ENCODE data around the gene HBS1L.

HBS1L gene

DNA sequence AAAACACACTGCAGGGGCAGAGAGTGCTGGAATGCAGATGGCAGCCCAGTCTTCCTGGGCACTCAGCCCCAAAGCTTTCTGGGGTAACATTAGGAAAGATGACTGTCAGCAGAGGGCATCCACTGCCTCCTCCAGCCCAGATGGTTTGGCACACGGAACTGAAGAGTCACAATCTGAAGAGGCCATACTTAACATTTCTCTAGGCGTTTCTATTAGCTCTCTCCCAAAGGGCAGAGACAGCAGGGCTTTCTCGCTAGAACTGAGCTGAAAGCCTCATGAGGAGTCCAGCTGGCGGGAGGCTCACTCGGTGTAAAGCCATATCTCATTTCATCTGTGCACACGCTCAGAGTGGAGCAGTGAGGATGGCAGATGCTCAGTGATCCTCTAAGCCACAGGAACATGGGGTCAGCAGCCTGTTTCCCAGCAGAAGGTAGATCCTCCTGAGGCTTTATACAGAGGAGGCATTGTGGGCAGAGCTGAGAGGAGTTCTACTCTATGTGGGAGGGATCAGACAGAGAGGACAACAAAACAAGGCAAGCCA lies 132.8 kb downstream of the HBS1L start:
- no peaks in the 10 kb centered on the region for H3K79me2 ChIP-seq (ENCODE audit: control insufficient read depth, low read length)
- H3K4me1 ChIP-seq (ENCODE audit: control insufficient read depth, low read length), result no peaks in the 10 kb centered on the region
- H3K9me2 ChIP-seq (replicated peaks; ENCODE audit: control insufficient read depth, low read length), result no peaks in the 10 kb centered on the region
- no peak overlapping the region for H3K27ac ChIP-seq (ENCODE audit: low read depth, low read length)
- 0 out of 2 replicates have a peak, but pooled peaks cover 3% of the 10 kb centered on the region for H3K27me3 ChIP-seq (ENCODE audit: control insufficient read depth, low read length)
- TF ChIP-seq, protein P1, sequence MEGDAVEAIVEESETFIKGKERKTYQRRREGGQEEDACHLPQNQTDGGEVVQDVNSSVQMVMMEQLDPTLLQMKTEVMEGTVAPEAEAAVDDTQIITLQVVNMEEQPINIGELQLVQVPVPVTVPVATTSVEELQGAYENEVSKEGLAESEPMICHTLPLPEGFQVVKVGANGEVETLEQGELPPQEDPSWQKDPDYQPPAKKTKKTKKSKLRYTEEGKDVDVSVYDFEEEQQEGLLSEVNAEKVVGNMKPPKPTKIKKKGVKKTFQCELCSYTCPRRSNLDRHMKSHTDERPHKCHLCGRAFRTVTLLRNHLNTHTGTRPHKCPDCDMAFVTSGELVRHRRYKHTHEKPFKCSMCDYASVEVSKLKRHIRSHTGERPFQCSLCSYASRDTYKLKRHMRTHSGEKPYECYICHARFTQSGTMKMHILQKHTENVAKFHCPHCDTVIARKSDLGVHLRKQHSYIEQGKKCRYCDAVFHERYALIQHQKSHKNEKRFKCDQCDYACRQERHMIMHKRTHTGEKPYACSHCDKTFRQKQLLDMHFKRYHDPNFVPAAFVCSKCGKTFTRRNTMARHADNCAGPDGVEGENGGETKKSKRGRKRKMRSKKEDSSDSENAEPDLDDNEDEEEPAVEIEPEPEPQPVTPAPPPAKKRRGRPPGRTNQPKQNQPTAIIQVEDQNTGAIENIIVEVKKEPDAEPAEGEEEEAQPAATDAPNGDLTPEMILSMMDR (IDR thresholded peaks at IDR 0.05; ENCODE audit: low read depth, low read length, poor library complexity, severe bottlenecking), result no peak
- no peak for TF ChIP-seq EZH2phosphoT487 (IDR thresholded peaks at IDR 0.05; ENCODE audit: borderline replicate concordance, low read length)
- H3K4me2 ChIP-seq (ENCODE audit: low read length), result no peak overlapping the region
- H3K4me3 ChIP-seq (ENCODE audit: low read length), result no peak overlapping the region
- H3K9me3 ChIP-seq (ENCODE audit: control insufficient read depth, insufficient read depth, low read length), result no peaks in the 10 kb centered on the region
- no peaks in the 10 kb centered on the region for H4K20me1 ChIP-seq (ENCODE audit: control insufficient read depth, insufficient read depth, low read depth, low read length)
- H3F3A ChIP-seq (ENCODE audit: control insufficient read depth, insufficient read depth), result no peaks in the 10 kb centered on the region
- no peaks in the 10 kb centered on the region for H3K36me3 ChIP-seq (ENCODE audit: control insufficient read depth, low read length)

DNA sequence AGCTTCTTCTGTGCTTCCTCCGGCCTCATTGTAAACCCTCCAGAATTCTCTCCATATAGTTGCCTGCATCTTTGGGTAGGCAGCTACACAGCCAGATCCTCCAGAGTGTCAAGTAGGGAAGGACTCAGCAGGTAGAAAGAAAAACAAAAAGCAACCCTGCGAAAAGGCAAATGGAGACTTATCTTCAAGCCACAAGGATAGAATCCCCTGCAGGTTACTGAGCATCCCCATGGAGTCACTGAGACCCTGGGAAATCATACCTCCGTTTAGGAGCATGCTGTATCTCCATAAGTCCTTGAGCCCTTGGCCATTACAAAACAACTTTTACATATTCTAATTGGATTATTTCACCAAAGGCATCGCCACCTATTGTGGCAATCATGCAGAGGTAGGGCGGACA lies 133.3 kb downstream of the HBS1L start:
- no peaks in the 10 kb centered on the region for H3F3A ChIP-seq (ENCODE audit: control insufficient read depth, insufficient read depth)
- no peaks in the 10 kb centered on the region for H4K20me1 ChIP-seq (ENCODE audit: control insufficient read depth, insufficient read depth, low read depth, low read length)
- 0 out of 2 replicates have a peak, but pooled peaks cover 3% of the 10 kb centered on the region for H3K27me3 ChIP-seq (ENCODE audit: control insufficient read depth, low read length)
- no peaks in the 10 kb centered on the region for H3K36me3 ChIP-seq (ENCODE audit: control insufficient read depth, low read length)
- H3K4me1 ChIP-seq (ENCODE audit: control insufficient read depth, low read length), result no peaks in the 10 kb centered on the region
- TF ChIP-seq, protein P1 (IDR thresholded peaks at IDR 0.05; ENCODE audit: low read depth, low read length, poor library complexity, severe bottlenecking), result no peak
- TF ChIP-seq EZH2phosphoT487 (IDR thresholded peaks at IDR 0.05; ENCODE audit: borderline replicate concordance, low read length), result no peak
- H3K4me3 ChIP-seq (ENCODE audit: low read length), result no peak overlapping the region
- no peak overlapping the region for H3K27ac ChIP-seq (ENCODE audit: low read depth, low read length)
- no peaks in the 10 kb centered on the region for H3K9me3 ChIP-seq (ENCODE audit: control insufficient read depth, insufficient read depth, low read length)
- no peaks in the 10 kb centered on the region for H3K9me2 ChIP-seq (replicated peaks; ENCODE audit: control insufficient read depth, low read length)
- no peak overlapping the region for H3K4me2 ChIP-seq (ENCODE audit: low read length)
- H3K79me2 ChIP-seq (ENCODE audit: control insufficient read depth, low read length), result no peaks in the 10 kb centered on the region

DNA sequence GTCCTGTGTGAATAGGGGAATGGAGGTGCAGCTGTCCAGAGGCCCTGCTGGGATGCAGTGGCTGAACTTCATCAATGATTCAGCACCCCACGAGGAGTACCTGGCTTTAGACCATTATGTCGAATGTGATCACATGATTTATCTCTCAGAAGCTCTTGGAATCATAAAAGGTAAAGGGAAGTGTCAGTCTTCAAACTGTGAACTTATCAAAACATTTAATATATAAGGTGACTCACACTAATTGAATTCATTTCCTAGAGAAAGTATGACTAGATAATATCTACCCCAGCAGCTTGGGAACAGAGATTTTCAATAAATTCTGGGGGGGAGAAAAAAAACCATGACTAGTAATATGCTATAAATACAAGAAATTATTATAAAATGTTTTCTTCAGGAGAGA lies 134.2 kb downstream of the HBS1L start:
- Histone ChIP-seq H3F3A (ENCODE audit: control insufficient read depth, insufficient read depth) (no peaks in the 10 kb centered on the region), H3K27ac (ENCODE audit: low read depth, low read length) (no peak overlapping the region), H3K36me3 (ENCODE audit: control insufficient read depth, low read length) (no peaks in the 10 kb centered on the region), H3K4me1 (ENCODE audit: control insufficient read depth, low read length) (no peaks in the 10 kb centered on the region), H3K79me2 (ENCODE audit: control insufficient read depth, low read length) (no peaks in the 10 kb centered on the region), H3K27me3 (ENCODE audit: control insufficient read depth, low read length) (peaks cover 6% of the 10 kb centered on the region; the same call in 1 of the 2 replicates), H3K4me3 (ENCODE audit: low read length) (no peak overlapping the region), H3K4me2 (ENCODE audit: low read length) (no peak overlapping the region), H3K9me2 (replicated peaks; ENCODE audit: control insufficient read depth, low read length) (no peaks in the 10 kb centered on the region), H3K9me3 (ENCODE audit: control insufficient read depth, insufficient read depth, low read length) (no peaks in the 10 kb centered on the region), H4K20me1 (ENCODE audit: control insufficient read depth, insufficient read depth, low read depth, low read length) (no peaks in the 10 kb centered on the region)
- TF ChIP-seq, protein P1 (IDR thresholded peaks at IDR 0.05; ENCODE audit: low read depth, low read length, poor library complexity, severe bottlenecking), result no peak
- no peak for TF ChIP-seq EZH2phosphoT487 (IDR thresholded peaks at IDR 0.05; ENCODE audit: borderline replicate concordance, low read length)
